Ovary (tissue), 9 donors: ENCODE results near the gene PPARD. TPM values are rescaled to one million over a fixed set of nuclear protein-coding genes. Genes with fewer than 3 reads are reported as not detected.

Source experiments
- DNase-seq, 5 donors: peaks; one replicate each; pipeline ENCODE4 v3.0.0-alpha.2; 2019 to 2020
- H3K27ac ChIP-seq, 2 donors: fragments of 200-600 bp; one replicate each; pipeline versions ENCODE4 v1.5.1 to v1.8.0; 2019 to 2022
- H3K27me3 ChIP-seq: fragments of 200-600 bp; one replicate; pipeline ENCODE4 v1.8.0; 2022
- H3K36me3 ChIP-seq: fragments of 200-600 bp; sonication (generic); one replicate; pipeline ENCODE4 v1.5.1; 2019
- H3K4me1 ChIP-seq: one replicate; pipeline ENCODE4 v1.8.1; 2013; ENCODE audit warnings: mild to moderate bottlenecking, moderate library complexity; ENCODE audit not compliant: insufficient read depth
- H3K4me3 ChIP-seq: fragments of 200-600 bp; sonication (generic); one replicate; pipeline ENCODE4 v1.5.1; 2017
- H3K9me3 ChIP-seq, 2 donors: fragments of 200-600 bp in 1 of 2; sonication (generic) in 1 of 2; one replicate each; pipeline versions ENCODE4 v1.5.1 to v1.8.1; 2013 to 2019; ENCODE audit warnings: mild to moderate bottlenecking in 1 of 2, moderate library complexity in 1 of 2
- CTCF ChIP-seq, 3 donors: fragments of 450-650 bp in 2 of 3; fragments of 200-600 bp in 1 of 3; IDR thresholded peaks; one replicate each; pipeline versions ENCODE4 v1.5.1 to v1.8.0; 2016 to 2022; ENCODE audit warnings: antibody characterized with exemption in 3 of 3, mild to moderate bottlenecking in 1 of 3
- EP300 ChIP-seq: sonication (generic); formaldehyde crosslinking; IDR thresholded peaks from one replicate; pipeline ENCODE4 v1.6.1; 2017; ENCODE audit warnings: antibody characterized with exemption
- POLR2A ChIP-seq: fragments of 450-650 bp; IDR thresholded peaks from one replicate; pipeline ENCODE4 v1.6.1; 2017; ENCODE audit warnings: antibody characterized with exemption, mild to moderate bottlenecking, moderate library complexity
- WGBS, 3 donors: extraction: QIAGEN DNeasy Blood & Tissue Kit in 1 of 3; methylation state at CpG; one replicate each; pipeline versions ENCODE4 v1.1.5 to v1.1.7; 2013 to 2017; 5-methylcytosine and 5-hydroxymethylcytosine counted together
- intact Hi-C, 4 donors: fragments of 100-400 bp; cut with DNase I; formaldehyde crosslinking; loops; one replicate each; pipeline versions ENCODE4 v1.11.0 to v1.15.1; 2022 to 2023
- polyA plus RNA-seq, 2 donors: library from polyadenylated mRNA; stranded (reverse); fragments of 200-250 nt in 1 of 2; fragments of 350-450 nt in 1 of 2; fragmentation: Illumina TruSeq in 1 of 2; extraction: RNeasy Lipid Tissue Mini Kit (QIAGEN cat#74804) in 1 of 2; gene quantifications; one replicate each; pipeline ENCODE4 v1.2.3, GENCODE V29; 2013 to 2014
- total RNA-seq, 7 donors: library from RNA; depleted of rRNA in 2 of 7; stranded (reverse); fragments of >200 nt in 2 of 7; fragmentation: NEBNext Ultra II Directional in 3 of 7; extraction: Animal tissue kit (Norgen Biotek cat#: 25700) in 3 of 7; gene quantifications; one replicate each; pipeline versions ENCODE4 v1.1.0 to v1.2.4, GENCODE V29; 2016 to 2023
- donor health status: DM: no; HTN: no; CAD: no; lungs with moderate emphysema.
- donor health status: DM: no; HTN: no; CAD: no.
- donor health status: Bipolar disorder and iron deficiency.
- donor health status: DM: yes; HTN: yes; CAD: no.
- donor health status: DM: no; HTN: no; CAD: no.
- donor health status: DM: yes; HTN: yes; CAD: no.

PPARD gene
- total and polyA plus RNA-seq, 9 donors, result 7.9 to 55.9 (median 25.0) TPM

GRCh38 chr6:35449287-35449881 is 107.0 kb downstream of the PPARD start:
- intact Hi-C loops, result loop anchor here in 2 of 4 donors (1.0 to 2.0 kb wide), 2 partner anchors 107 kb away; partner anchors contain the start of gene PPARD (in 2 of the 2)
- TF ChIP-seq CTCF (IDR thresholded peaks at IDR 0.05) (peak; percentile 62 to 86 (median 79)), POLR2A (no peak)
- Histone ChIP-seq H3K27me3 (no peaks in the 10 kb centered on the region), H3K9me3 (no peaks in the 10 kb centered on the region), H3K4me3 (no peak overlapping the region), H3K4me1 (peaks cover 6% of the 10 kb centered on the region), H3K36me3 (no peaks in the 10 kb centered on the region), H3K27ac (no peak overlapping the region)
- DNase-seq, result peak in 1 of 5 donors; percentile 37
- WGBS, 3 donors, result 27 to 36% (median 33%) methylated on average over 14 of the region's 14 CpGs

GRCh38 chr6:35451354-35452182 is 109.2 kb downstream of the PPARD start:
- no peaks in the 10 kb centered on the region for H3K27me3 ChIP-seq
- peak overlapping the region; percentile 18 to 71 for H3K27ac ChIP-seq
- peak overlapping the region; percentile 62 for H3K4me3 ChIP-seq
- TF ChIP-seq CTCF (IDR thresholded peaks at IDR 0.05) (no peak), POLR2A (no peak), EP300 (no peak)
- H3K4me1 ChIP-seq, result peaks cover 7% of the 10 kb centered on the region
- 9 to 12% (median 12%) methylated on average over 20 of the region's 20 CpGs for WGBS, 3 donors
- no peaks in the 10 kb centered on the region for H3K9me3 ChIP-seq
- peak in 3 of 5 donors; percentile 54 to 67 (median 56) for DNase-seq
- intact Hi-C loops, result loop anchor here in 2 of 4 donors (2.0 kb wide), 1 partner anchor 109 kb away; the partner anchor contains the start of gene PPARD (in 2 of the 2)
- no peaks in the 10 kb centered on the region for H3K36me3 ChIP-seq

- intact Hi-C loops, result no loop called here
These were observed 110.1 kb downstream of the PPARD start, which contains the start of gene FANCE for GRCh38 chr6:35452183-35453090. Gene FANCE (plus strand): TSS chr6:35452338. CDS start chr6:35452546, 208 bp downstream.

GRCh38 chr6:35453236-35453635 is 110.9 kb downstream of the PPARD start:
- Histone ChIP-seq H3K4me3 (peak overlapping the region; percentile 62), H3K36me3 (no peaks in the 10 kb centered on the region), H3K27ac (peak overlapping the region in 1 of 2 donors; percentile 71), H3K27me3 (no peaks in the 10 kb centered on the region), H3K4me1 (peaks cover 7% of the 10 kb centered on the region), H3K9me3 (no peaks in the 10 kb centered on the region)
- intact Hi-C loops, result no loop called here
- TF ChIP-seq POLR2A, result no peak
- no peak for TF ChIP-seq CTCF (IDR thresholded peaks at IDR 0.05)
- TF ChIP-seq EP300, result no peak
- 4 to 6% (median 6%) methylated on average over 3 of the region's 3 CpGs for WGBS, 3 donors
- DNase-seq, result no peak

More at GRCh38 chr6:35452183-35453090, 110.1 kb downstream of the PPARD start, which contains the start of gene FANCE:
- H3K9me3 ChIP-seq, result no peaks in the 10 kb centered on the region
- WGBS, 3 donors, result 0 to 1% (median 1%) methylated on average over 55 to 87 of the region's 87 CpGs
- no peaks in the 10 kb centered on the region for H3K27me3 ChIP-seq
- no peaks in the 10 kb centered on the region for H3K36me3 ChIP-seq
- peak; percentile 24 for TF ChIP-seq POLR2A
- TF ChIP-seq EP300, result no peak
- peak within 1 kb of the TSS; percentile 18 to 71 for H3K27ac ChIP-seq
- DNase-seq, result peak; percentile 93 to 99 (median 97)
- peak within 1 kb of the TSS; percentile 62 for H3K4me3 ChIP-seq
- H3K4me1 ChIP-seq, result peaks cover 7% of the 10 kb centered on the region
